Activated gamma-delta T cell (primary cell): Measurements from ENCODE around the gene CBFA2T3.
"Not testable (repeated sequence)": the region's sequence is repeated elsewhere in the genome, so short reads cannot be mapped to it uniquely, and the experiment has no call there.

Experiments used
- DNase-seq: peaks from one replicate; lab custom pipeline; 2025; lab: John Stamatoyannopoulos, UW
- total RNA-seq, 2 donors: gene quantifications; one replicate each; lab custom pipeline; 2026; lab: John Stamatoyannopoulos, UW

CBFA2T3 gene
- 1.2 to 2.6 reads per million in 2 donors for total RNA-seq

DNA sequence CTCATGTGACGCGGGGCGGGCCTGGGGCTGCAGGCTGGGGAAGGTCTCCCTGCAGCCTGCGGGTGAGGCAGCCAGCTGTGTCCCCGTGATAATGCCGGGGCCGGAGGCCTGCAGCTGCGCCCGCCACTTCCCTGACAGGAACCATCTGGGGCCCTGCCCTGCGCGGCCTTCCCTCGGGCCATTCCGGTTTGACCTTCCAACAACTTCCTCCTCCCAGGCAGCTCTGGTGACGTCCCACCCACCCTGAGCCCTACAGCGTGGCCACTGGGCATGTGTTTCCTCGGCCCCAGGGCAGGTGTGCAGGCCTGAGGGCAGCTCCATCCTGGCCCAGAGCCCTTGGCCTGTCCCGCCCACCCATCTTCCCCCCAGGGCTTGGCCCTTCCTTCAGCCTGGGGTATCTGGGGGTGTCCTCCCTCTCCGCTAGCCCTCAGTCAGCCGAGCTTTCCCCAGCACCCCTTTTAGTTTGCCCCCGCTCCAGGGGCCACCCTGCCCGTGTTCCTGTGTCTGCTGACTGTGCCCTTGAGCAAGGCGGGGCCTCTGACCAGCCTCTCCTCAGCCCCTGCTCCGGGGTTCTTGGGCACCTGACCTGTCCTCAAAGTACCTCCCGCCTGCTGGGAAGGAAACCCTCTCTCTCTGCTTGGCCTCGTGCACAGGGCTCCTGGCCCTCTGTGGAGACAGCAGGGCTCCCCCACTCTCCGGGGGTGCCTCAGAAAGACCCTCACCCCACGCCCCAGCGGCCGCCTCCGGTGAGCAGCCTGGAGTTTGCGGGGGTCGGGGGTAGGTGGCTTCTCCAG is at the start of gene CBFA2T3:
Gene CBFA2T3 (minus strand): TSS at position 190 of the 794 bp plus-strand sequence. CDS start 400 bp downstream, outside the sequence.
- no peak for DNase-seq

DNA sequence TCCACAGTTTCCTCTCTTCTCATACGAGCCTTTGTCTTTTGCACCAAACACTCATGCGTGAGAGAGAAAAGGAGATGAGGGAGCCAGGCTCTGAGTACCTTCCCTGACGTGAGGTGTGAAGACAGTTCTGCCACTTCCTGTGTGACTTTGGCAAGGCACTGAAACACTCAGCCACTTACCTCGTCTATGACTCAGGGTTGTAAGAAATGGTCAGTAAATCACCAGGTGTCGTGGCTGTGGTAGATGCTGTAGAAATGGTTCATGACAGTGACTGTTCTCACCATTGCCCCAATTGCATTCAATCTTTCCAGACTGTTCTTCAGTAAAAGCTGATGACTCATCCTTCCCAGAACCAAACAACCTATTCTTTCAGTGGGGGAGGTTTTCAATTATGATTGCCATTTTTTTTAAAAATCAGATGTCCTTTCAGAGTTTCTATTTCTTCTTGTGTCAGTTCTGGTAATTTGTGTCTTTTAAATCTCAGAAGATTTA is 49.2 kb upstream of the CBFA2T3 start:
- DNase-seq, result no peak

DNA sequence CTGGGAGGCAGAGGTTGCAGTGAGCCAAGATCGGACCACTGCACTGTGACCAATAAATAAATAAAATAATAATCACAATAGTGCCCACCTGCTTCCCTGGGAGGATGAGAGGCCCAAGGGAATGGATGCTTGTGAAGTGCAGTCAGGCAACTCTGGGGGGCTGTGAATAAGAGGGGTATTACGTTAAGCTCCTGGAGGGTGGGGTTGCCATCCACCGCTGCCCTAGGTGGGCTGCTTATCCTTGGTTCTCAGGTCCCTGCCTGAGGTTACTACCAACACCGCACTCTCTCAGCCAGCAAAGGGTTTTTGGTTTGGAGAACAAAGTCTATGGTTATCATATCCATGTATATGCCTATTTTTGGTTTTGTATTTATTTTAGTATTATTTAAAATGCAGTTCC is 48.6 kb upstream of the CBFA2T3 start:
- no peak for DNase-seq

DNA sequence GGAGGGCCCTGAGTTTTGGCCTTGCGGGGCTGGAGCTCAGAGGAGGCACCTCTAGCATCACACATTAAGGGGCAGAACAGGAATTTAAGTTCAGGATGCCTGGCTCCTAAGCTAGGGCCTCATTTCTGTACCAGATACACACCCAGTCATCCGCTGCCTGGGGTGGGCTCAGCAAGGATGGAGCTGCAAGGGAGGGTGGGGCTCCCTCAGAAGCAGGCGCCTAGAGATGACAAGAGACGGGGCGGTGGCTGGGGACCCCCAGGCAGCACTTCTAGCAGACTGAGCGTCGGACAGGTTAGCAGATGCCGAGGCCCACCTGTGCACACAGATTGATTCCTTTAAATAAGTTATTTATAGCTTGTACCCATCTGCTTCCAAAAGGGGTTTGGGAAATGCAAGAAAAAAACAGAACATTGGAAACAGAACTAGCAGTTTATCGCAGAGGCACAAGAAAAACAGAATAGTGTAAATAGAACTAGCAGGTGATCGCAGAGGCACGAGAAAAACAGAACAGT is 47.6 kb upstream of the CBFA2T3 start:
- DNase-seq, result no peak

DNA sequence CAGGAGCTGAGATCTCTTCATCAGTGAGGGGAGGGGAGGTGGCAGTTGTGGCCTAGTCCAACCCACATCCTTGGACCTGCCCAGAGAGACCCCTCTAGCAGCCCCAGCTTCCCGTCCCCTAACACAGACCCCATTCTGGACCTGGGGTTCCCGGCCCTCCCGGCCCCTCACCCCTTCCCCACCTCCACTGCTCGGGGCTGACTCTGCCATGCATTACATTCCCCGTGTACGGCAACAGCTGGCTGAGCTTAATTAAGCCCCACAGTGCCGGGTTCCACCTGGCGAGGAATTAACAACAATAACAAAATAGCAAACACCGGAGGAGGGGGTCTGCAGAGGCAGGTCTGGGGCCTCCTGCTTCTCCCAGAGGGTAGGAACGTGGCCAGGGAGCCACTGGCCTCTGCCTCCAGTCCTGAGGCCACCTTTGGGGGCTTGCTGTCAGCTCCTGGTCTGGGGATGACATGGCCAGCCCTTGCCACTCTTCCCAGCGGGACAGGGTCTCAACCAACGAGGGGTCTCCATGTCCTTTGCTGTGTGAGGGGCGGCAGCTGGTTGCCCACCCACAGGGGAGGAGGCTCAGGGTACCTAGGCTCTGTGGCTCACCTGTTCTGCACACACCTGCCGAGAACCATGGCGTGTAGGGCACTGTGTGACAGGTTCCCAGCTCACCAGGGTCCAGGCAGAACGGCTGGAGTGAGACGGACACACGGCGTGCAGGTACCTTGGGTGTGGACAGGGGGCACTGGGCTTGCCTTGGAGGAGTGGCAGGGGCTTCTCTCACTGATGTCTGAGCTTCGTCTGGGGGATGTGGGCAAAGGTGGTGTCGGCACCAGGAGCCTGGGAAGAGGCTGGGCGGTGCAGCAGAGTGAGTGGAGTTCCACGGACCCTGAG is 46.9 kb upstream of the CBFA2T3 start:
- DNase-seq, result no peak

DNA sequence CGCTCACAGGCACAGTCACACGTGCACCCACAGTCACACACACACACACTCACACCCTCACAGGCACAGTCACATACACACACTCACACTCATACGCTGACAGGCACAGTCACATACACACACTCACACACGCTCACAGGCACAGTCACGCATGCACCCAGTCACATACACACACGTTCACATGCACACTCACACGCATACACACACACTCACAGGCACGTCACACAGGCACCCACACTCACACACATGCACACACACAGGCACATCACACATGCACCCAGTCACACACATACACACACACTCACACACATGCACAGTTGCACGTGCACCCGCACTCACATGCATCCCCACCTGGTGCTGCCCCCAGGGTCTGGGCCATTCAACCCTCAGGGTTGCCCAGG is 46.1 kb upstream of the CBFA2T3 start:
- no peak for DNase-seq

DNA sequence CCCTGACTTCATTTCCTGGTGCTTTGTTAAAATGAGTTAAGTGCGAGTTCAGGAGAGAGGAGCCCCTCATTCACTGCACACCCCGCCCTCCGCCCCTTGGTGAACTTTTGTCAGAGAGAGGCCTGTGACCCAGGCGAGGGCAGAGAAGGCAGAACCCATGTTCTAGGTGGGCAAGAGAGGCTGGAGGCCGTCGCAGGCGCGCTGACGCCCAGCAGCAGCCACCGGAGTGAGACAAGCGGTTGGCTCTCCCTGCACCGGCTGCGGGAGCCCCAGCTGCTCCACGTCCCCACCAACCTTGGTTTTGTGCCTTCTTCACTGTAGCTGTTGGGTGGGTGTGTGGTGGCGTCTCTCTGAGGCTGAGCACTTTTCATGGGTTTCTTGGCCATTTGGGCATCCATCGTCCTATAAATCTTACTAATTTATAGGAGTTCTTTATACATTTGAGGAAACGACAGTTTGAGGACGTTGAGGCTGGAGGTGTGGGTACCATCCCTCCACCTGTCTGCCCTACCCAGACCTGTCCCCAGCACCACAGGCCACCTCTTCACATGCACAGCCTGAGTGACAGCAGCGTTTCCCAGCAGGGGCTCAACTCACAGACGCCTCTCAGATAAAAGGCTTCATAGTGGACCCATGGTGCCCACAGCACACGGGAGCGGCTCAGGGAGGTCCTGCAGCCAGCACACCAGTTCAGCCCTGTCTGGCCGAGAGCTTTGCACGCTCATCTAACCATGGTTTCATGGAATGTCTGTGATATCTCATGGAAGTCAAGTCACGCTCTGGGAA is 45.2 kb upstream of the CBFA2T3 start:
- DNase-seq, result no peak

DNA sequence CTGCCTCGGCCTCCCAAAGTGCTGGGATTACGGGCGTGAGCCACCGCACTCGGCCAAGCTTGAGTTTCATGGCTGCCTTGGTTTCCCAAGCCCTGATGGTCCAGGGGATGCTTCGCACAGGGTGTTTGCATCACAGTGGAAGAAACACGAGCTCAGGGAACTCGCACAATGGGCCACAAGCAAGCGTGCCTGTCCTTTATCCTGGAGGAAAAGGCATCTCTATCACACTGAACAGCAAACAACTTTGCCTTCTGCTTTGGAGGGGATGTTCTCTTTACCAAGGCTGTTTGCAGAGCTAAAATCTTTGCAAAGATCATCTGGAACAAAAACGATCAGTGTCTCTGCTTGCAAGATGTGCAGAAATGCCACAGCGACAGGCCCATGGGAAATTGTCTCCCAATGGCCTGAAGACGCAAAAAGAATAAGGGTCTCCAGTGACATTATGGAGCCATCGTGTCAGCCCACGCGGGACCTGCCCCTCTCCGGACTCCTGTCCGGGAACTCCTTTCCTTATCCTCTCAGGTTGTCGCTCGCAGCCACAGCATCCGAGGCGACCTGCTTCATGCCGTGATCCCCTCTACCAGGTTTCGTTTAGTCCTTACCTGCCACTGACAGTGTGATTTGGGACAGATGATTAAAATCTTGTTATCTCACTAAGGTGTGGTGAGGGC is 44.1 kb upstream of the CBFA2T3 start:
- no peak for DNase-seq

DNA sequence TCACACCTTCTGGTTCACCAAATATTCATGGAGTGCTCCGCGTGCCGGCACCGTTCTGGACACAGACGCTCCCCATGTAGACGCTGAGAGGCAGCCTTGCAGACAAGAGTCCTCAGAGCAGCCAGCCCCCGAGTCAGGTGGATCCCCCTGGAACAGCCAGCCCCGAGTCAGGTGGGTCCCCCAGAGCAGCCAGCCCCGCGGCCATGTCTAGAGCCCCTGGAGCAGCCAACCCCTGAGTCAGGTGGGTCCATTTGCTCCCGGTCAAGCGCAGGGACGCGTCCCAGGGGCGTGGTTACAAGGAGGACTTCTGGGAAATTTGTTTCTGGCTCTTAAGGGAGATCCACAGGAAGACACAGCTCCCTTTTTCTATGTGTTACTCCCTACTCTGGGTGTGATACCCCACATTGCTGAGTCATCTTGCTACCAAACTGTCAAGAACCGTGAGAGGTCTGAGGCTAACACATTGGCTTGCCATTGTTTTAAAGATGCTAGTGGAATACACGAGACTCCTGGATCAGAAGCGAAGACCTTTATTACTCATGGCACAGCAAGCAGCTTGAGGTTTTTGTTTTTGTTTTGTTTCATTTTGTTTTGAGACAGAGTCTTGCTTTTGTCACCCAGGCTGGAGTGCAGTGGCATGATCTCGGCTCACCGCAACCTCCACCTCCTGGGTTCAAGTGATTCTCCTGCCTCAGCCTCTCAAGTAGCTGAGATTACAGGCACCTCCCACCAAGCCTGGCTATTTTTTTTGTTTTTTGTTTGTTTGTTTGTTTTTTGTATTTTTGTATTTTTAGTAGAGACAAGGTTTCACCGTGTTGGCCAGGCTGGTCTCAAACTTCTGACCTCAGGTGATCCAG is 43.3 kb upstream of the CBFA2T3 start:
- DNase-seq, result no peak

DNA sequence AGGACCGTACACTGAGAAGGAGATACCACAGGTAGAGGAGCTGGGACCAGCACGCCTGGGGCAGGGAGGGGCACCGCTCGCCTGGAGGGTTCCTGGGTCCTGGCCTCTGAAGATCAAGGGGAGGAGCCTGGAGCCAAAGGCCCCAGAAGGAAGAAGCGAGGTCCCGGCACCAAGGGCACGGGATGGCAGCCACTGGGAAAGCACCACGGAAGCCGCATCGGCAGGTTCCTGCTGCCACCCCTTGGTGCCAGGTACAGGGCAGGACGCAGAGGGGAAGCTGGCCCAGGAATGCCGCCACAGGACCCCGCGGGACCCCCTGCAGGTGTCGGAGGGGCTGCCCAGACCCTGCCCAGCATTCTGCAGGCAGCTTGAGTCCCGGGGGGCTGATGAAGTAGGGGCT is 42.5 kb upstream of the CBFA2T3 start:
- no peak for DNase-seq

DNA sequence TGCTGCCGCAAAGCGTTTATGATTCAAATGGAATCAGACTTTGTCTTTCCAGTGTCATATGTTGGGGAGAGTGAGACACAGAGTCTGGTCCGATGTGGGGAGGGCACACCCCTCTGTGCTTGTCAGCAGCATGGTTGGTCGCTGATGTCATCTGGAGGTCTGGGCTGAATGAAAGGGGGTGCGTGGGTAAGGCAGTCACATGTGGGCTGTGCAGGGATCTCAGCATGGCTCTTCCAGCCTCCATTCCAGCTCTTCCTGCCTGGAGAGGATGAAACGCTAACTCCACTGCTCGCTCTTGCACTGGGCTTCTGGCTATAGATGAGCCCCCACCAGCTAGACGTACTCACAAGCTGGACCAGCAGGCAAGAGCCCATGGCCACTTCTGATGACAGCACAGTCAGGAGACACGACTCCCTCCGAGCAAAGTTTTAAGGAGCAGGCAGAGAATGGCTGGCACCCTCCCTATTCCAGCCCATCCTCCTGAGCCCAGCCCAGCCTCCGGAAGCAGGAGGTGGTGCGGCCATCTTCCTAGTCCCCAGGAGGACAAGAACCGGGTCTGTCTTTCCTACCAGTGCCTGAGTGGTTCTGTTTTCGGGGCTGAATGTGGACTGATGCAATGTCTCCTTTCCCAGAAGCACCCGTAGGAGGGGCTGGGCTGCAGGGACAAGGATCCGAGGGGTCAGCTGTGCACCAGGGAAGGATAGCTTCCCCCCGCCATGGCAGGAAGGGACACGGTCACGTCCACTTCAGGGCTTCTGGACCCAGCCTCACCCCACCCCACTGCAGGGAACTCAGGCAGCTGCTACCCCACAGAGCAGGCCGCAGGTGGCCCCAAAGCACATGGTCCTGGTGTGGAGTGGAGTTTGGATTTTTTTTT is 41.5 kb upstream of the CBFA2T3 start:
- no peak for DNase-seq

DNA sequence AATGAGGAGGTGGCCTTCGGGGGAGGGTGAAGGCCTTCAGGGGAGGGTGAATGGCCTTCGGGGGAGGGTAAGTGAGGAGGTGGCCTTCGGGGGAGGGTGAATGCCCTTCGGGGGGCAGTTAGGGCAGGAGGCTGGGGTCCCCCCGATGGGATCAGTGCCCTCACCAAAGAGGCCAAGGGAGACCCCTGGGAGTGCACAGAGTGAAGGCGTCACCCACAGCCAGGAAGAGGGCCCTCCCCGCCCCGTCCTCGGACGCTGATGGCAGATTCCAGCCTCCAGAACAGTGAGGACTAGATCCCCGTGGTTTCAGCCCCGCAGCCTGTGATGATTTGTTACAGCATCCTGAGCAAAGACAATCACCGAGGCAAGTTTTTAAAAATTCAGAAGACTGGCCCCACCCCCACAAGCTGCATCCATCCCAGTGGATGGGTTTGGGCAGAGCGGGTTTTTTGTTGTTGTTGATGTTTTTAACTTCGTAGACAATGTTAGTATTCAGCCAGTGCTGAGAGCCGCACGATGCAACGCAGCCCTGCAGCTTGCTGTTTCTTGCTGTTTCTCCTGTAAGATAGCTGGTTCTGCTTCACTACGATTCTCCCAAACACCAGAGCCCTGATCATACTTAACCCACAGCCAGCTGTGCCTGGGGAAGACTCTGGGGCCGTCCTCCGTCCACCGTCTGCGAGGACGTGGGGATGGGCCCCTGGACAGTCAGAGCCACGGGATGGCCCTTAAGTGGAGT is 40.7 kb upstream of the CBFA2T3 start:
- no peak for DNase-seq

DNA sequence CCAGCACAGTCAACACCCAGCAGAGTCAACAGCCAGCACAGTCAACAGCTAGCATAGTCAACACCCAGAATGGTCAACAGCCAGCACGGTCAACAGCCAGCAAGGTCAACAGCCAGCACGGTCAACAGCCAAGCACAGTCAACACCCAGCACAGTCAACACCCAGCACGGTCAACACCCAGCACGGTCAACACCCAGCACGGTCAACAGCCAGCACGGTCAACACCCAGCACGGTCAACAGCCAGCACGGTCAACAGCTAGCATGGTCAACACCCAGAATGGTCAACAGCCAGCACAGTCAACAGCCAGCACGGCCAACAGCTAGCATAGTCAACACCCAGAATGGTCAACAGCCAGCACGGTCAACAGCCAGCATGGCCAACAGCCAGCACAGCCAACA is 39.6 kb upstream of the CBFA2T3 start:
- DNase-seq, result not testable (repeated sequence)

DNA sequence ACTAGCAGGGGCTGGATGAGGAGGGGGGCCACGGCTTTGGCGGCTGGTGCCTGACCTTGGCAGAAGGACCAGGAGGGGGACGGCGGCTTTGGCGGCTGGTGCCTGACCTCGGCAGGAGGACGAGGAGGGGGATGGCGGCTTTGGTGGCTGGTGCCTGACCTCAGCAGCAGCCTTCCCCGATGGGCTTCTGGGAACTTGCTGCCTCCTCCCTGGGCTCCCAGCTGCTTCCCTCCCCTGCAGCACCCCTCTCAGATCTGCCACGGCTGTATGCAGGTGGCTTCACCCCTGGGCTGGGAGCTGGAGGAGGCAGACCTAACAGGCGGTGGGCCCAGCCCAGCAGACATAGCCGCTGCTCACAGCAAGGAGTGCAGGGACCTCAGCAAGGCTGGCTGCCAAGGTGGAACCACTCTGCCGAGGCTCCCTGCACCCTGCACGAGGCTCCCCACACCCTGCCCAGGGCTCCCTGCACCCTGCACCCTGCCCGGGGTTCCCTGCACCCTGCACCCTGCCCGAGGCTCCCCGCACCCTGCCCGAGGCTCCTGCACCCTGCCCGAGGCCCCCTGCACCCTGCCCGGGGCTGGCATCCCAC is 38.4 kb upstream of the CBFA2T3 start:
- DNase-seq, result no peak

DNA sequence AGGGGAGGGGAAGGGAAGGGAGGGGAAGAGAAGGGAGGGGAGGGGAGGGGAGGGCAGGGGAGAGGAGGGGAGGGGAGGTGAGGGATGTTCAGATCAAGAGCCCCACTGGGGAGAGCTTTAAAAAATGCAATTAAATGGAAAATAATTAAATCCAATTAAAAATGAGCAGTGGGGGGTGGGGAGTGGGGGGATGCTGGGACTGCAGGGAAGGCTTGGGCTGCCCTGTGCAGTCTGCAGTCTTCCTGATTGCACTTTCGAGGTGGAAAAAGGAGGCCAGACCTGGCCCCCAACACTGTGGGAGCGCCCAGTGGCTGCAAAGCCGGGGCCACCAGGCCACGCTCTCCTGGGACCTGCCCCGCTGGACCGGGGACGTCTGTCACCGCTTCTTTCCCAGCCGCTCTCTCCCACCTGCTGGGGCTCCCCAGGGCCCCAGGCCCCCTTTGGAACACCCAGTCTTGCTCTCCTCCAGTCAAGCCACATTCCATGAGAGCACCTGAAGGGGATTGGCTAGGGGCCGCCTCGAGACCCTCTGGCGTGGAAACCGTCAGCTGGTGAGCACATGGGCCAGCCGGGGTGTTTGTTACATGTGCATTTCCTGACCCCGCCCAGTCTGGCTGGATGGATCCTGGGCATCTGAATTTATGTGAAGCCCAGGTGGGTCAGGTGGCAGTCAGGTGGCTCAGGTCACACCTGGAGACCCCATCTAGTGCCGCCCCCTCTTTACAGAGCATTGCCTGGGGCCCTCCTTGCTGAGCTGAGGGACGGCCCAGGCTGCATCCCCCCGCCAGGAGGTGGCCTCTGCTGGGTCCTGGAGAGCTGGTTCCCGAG is 37.6 kb upstream of the CBFA2T3 start:
- DNase-seq, result no peak

DNA sequence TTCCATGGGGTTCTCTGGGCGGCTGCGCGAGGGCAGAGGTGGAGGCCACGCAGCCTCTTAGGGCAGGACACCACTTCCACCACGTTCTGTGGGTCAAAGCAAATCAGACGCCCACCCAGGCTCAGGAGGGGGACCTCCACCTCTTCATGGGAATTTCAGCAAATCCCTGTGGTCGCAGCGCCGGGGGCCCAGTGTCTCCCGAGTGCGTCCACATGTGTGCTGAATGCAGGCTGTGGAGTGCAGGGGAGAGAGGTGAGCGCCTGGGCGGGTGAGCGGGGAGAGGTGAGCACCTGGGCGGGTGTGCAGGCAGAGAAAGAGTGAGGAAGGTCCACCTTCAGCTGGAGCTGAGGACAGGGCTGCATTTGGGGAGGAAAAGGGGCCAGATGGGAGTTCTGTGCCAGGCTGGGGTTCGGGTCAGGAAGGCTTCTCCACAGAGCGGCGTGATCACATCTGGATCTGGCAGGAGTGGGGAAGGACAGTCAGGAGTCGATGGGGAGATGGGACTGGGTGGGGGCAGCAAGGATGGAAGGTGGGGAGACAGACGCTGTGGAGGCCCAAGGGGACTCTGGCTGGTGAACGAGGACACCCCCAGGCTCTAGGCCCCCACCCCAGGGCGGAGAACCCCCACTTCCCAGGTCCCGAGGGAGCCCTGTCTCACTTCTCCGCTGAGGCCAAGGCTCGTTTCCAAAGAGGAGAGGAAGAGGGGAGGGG is 36.8 kb upstream of the CBFA2T3 start:
- DNase-seq, result no peak

DNA sequence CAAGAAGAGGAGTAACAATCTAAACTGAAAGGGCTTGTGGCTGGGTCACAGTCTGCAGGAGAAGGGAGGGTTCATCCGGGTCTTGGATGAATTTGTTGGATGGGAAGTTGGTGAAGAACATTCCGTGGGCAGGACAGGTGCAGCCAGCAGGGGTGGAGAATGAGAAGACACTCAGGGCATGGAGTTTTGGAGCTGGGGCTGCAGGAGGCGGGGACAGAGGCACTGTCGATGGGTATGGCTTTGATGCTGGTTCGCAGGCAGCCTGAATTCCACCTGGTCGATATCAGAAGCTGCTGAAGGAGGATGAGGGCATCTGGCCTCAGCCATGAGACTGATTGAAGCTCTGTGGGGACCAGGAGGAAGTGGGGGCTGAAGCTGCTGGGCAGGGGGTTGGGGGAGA is 36.1 kb upstream of the CBFA2T3 start:
- no peak for DNase-seq
